G401.6 (cell line): ENCODE results near the gene EXOC3.

Experiments
- FAIRE-seq: peaks from 2 replicates; lab custom pipeline; 2012; peaks lifted over from hg19 to GRCh38; lab: Jason Lieb, UNC

EXOC3 gene

DNA sequence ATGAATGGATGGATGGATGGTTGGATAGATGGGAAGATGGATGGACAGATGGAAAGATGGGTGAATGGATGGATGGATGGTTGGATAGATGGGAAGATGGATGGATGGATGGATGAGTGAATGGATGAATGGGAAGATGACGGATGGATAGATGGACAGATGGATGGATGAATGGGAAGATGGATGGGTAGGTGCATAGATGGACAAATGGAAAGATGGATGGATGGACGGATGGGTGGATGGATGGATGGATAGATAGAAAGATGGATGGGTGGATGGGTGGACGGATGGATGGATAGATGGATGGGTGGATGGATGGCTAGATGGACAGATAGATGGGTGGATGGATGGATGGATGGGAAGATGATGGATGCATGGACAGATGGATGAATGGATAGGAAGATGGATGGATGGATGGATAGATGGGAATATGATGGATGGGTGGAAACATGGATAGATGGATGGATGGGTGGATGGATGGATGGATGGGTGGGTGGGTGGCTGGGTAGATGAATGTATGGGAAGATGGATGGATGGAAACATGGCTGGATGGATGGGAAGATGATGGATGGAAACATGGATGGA, 16.5 kb upstream of the EXOC3 start:
- no peak for FAIRE-seq

DNA sequence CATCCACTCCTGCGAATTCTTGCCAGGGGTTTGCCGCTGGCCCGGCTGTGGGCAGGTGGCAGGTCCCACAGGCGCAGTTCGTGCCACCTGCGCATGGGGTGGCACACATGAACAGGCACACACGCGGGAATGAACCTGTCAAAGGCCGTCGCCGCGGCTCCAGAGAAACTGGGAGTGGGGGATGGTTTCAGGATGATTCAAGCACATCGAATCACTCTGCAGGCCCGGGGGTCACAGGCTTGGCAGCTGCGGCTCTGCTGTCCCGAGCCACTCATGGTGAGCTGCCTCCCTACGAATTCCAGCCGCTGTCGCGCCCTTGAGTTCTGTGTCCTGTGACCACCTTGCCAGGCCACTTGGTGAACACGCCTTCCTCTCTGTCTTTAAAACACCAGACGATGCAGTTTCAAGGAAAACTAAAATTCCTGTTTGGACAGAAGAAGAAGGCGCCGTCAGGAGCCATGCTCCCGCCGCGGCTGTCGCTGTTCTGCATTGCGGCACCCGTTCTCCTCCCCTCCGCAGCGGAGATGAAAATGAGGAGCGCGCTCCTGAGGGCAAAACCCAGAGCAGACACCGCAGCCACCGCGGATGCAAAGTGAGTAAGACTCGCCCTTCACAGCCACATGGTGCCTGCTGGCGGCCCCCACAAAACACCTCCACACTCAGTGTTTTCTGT, 15.4 kb upstream of the EXOC3 start:
- no peak for FAIRE-seq

DNA sequence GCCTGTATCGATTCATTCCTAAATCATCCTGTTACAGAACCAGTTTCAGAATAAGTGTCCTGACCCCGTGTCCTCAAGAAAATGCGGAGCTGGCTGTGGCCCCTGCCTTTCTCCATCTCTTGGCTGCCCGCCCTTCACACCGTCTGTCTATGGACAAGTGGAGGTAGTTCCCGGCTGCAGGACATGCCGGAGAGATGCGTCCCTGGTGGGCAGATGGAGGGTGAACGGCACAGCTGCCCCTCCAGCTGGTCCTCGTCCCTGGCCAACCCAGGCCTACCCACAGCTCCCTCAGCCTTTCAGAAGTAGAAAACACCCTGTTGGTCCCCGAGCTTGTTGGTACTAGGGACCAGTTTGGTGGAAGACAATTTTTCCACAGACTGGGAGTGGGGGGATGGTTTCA, 14.8 kb upstream of the EXOC3 start:
- no peak for FAIRE-seq

- no peak for FAIRE-seq
Observed at GRCh38 chr5:428754-429452, 14.1 kb upstream of the EXOC3 start.

GRCh38 chr5:429453-430188, 13.4 kb upstream of the EXOC3 start:
- no peak for FAIRE-seq

DNA sequence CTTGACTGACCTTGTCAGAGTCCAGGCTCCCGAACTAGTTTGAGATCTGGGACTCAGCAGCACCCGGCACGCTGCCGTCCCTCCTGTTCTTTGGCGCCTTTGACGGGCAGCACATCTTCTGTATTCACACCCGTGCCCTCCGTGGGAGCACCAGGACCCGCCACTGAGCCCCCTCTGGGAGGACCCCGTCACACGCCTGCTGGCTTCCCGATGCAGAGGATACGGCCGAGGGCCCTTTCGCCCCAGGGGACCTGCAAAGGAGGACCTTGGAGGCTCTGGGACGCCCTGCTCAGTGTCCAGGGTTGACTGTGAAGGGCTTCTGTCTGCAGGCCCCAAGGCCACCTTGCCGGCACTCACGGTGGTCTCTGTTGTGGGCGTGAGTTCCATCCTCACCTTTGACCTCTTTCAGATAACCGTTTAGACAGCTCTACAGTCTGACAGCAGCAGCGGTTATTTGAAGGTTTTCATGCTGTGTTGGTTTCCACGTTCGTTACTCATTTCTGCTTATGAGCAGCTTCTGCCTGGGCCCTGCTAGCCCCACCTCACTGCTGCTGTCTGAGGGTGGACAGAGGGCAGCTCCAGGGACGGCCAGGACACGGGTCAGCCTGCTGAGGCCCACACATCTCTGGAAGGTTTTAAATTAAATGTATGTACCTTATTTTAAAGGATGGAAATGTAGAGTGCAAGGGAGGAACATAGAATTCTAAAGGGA, 12.6 kb upstream of the EXOC3 start:
- FAIRE-seq, result no peak

- FAIRE-seq, result no peak
Observed at GRCh38 chr5:431001-431710, 11.8 kb upstream of the EXOC3 start.

- no peak for FAIRE-seq
Observed at GRCh38 chr5:431711-432050, 11.3 kb upstream of the EXOC3 start.

GRCh38 chr5:432201-432927, 10.6 kb upstream of the EXOC3 start:
- no peak for FAIRE-seq

DNA sequence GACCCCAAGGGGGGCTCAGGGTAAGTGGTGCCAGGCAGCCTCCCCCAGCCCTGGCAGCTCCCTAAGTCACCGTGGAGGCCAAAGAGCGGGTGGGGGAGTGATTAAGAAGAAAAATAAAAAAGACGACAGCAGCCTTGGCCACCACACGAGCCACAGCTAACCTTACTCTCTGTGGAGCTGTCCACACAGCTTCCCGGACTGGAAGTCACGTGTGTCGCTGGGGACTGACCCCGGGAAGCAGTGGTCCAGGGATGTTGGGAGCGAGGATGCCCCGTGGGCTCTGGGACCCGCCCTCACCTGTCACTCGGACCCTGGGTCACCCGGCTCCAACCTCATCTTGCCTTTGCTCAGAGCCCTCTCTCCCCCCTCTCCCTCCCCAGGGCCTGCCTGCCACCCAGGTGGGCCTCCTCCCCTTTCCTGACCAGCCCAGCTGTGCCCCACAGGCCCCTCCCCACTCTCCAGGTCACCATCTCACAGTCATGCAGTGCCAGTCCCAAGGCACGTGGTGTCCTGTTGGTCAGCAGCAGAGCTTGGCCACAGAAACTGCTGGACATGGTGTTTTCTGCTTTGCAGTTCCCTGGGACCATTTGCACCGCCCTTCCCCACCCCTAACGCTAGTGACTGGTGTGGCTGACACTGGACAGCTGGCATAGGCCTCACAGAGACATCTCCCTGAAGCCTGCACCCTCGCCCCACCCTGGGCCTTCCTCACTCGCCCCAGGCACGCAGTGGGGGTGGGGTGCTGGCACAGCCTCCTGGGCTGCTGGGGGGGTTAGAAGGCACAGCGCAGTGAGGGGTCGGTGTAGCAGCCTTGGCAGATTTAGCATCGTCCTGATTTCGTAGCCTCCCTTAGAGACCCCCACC, 9.8 kb upstream of the EXOC3 start:
- no peak for FAIRE-seq

DNA sequence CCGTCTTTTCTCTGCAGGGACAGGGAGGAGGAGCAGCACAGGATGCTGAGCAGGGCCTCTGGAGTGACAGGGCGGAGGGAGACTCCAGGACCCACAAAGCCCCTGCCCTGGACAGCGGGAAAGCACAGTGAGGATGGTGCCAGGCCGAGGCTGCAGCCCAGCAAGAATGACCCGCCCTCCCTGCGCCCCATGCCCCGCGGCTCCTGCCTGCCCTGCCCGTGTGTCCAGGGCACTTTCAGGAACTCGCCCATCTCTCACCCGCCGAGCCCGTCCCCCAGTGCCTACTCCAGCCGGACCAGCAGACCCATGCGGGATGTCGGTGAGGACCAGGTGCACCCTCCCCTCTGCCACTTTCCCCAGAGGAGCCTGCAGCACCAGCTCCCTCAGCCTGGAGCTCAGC, 9.1 kb upstream of the EXOC3 start:
- no peak for FAIRE-seq

DNA sequence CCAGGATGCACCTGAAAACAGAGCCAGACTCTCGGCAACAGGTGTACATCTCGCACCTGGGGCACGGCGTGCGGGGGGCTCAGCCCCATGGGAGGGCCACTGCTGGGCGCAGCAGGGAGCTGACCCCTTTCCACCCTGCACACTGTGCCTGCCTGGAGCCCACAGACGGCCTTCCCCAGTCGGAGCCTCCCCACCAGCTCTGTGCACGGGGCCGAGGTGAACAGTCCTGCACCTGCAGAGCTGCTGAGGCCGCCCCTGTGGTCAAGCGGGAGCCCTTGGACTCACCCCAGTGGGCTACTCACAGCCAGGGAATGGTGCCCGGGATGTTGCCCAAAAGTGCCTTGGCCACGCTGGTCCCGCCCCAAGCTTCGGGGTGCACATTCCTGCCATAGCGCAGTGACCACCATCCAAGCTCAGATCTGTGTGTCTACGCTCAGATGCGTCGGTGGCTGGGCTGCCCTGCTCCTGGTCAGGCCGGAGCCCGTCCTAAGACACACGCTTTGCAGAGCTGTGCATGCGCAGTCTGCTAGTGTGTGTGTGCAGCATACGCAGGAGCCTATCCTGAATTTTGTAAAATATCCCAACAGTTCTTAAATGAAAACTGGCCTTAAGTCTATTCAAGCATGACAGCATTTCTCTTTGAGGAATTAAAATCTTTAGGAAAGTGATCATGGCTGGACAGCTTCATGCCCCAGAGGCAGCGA, 8.4 kb upstream of the EXOC3 start:
- FAIRE-seq, result no peak

- FAIRE-seq, result no peak
Observed at GRCh38 chr5:435156-435790, 7.7 kb upstream of the EXOC3 start.

DNA sequence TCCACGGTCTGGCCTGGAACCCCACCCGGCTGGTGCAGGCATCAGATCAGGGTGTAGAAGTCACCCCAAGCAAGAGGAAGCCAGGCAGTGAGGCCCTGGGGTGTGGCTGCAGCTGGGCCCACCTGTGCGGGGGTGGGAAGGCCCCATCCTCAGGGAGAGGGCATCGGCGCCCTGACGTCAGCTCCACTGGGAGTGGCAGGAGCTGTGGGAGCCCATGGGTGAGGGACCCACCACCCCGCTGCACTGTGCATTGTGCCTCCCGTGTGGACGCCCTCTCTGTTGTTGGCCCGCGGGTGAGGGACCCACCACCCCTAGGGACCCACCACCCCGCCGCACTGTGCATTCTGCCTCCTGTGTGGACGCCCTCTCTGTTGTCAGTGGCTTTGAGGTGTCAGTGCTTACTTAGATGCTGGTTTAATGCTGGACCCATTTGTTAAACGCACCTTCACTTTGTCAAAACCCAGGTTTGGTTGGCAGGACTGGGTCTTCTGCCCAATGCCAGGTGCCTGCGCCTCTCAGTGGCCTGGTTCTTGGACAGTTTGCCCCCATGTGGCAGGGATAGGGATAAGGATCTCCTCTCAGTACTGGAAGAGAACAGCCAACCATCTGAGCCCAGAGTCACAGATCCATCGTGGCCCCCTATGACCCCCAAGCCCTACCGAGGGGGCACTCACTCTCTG, 6.9 kb upstream of the EXOC3 start:
- FAIRE-seq, result no peak

- FAIRE-seq, result no peak
Observed at GRCh38 chr5:436641-436975, 6.4 kb upstream of the EXOC3 start.

- FAIRE-seq, result no peak
Observed at GRCh38 chr5:437281-437771, 5.7 kb upstream of the EXOC3 start.

GRCh38 chr5:438481-438981, 4.4 kb upstream of the EXOC3 start:
- no peak for FAIRE-seq

DNA sequence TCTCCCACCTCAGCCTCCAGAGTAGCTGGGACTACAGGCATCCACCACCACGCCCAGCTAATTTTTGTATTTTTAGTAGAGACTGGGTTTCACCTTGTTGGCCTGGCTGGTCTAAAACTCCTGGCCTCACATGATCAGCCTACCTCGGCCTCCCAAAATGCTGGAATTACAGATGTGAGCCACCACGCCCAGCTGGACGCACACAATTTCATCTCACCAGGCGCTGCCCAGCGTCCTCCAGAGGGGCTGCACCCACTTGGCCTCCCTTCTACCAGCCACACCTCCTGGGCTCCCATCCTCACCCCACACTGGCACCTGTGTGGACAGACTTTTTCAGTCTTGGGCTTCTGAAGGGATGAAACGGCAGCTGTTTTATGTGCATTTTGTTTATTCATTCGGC, 3.8 kb upstream of the EXOC3 start:
- no peak for FAIRE-seq
